HepG2 (cell line): ENCODE measurements around the gene CDA. TPM values are rescaled to one million over a fixed set of nuclear protein-coding genes. Genes with fewer than 3 reads are reported as not detected.

Source experiments
- GABPA ChIP-seq, 2 experiments: IDR thresholded peaks; 2 replicates each; pipeline ENCODE4 v1.6.1; 2011 to 2016; ENCODE audit warnings: low read depth in 2 of 2, low read length in 1 of 2, missing biosample characterization in 1 of 2, missing genetic modification characterization in 1 of 2
- GATAD2A ChIP-seq: IDR thresholded peaks from 2 replicates; pipeline ENCODE4 v1.6.1; 2016
- HMGA1 ChIP-seq: sonication (generic); formaldehyde crosslinking; conservative IDR thresholded peaks from 2 replicates; pipeline ENCODE4 v1.4.0; 2020; ENCODE audit warnings: missing genetic modification reagents
- NONO ChIP-seq, 2 experiments: fragments of 450-650 bp in 1 of 2; sonication (generic) in 1 of 2; formaldehyde crosslinking in 1 of 2; IDR thresholded peaks in 1 of 2; conservative IDR thresholded peaks in 1 of 2; 2 replicates each; pipeline versions ENCODE4 v1.6.1 to v1.8.0; 2017 to 2022; ENCODE audit warnings: mild to moderate bottlenecking in 1 of 2, missing genetic modification reagents in 1 of 2, moderate library complexity in 1 of 2
- RBM39 ChIP-seq: fragments of 200-400 bp; formaldehyde crosslinking; IDR thresholded peaks from one replicate; pipeline ENCODE4 v1.6.1; 2018; ENCODE audit warnings: antibody characterized with exemption, mild to moderate bottlenecking, low read depth, low read length; ENCODE audit not compliant: poor library complexity, severe bottlenecking
- REXO4 ChIP-seq: sonication (generic); formaldehyde crosslinking; IDR thresholded peaks from 2 replicates; pipeline ENCODE4 v1.8.0; 2022; ENCODE audit warnings: missing genetic modification reagents, mild to moderate bottlenecking, borderline replicate concordance
- ZNF235 ChIP-seq: sonication (generic); formaldehyde crosslinking; IDR thresholded peaks from 2 replicates; pipeline ENCODE4 v1.8.1; 2023; ENCODE audit warnings: mild to moderate bottlenecking, missing genetic modification reagents, borderline replicate concordance
- ZNF34 ChIP-seq: sonication (generic); formaldehyde crosslinking; IDR thresholded peaks from 2 replicates; pipeline ENCODE4 v1.4.0; 2020; ENCODE audit warnings: mild to moderate bottlenecking, missing genetic modification reagents, borderline replicate concordance
- ZNF605 ChIP-seq: sonication (generic); formaldehyde crosslinking; IDR thresholded peaks from 2 replicates; pipeline ENCODE4 v1.8.0; 2022; ENCODE audit warnings: mild to moderate bottlenecking, missing genetic modification reagents
- ZNF788 ChIP-seq: sonication (generic); formaldehyde crosslinking; IDR thresholded peaks from 2 replicates; pipeline ENCODE4 v1.5.0; 2020; ENCODE audit warnings: mild to moderate bottlenecking, missing genetic modification reagents, borderline replicate concordance
- polyA plus RNA-seq, 8 experiments: library from polyadenylated mRNA; depleted of rRNA in 3 of 8; stranded (reverse) in 7 of 8; unstranded in 1 of 8; fragments of >200 nt; fragmentation: Illumina TruSeq in 4 of 8; extraction: Trizol in 4 of 8; gene quantifications; 2 replicates each; pipeline versions ENCODE4 v1.2.1 to v1.2.3, GENCODE V29; 2011 to 2016; ENCODE audit warnings: low read depth in 4 of 8, missing spikeins in 1 of 8, mixed read lengths in 1 of 8; ENCODE audit not compliant: insufficient read depth in 1 of 8
- total RNA-seq, 5 experiments: library from RNA; depleted of rRNA; stranded (reverse); fragments of >200 nt; fragmentation: Illumina TruSeq; extraction: Trizol; gene quantifications; 2 replicates each; pipeline ENCODE4 v1.2.3, GENCODE V29; 2016; ENCODE audit warnings: low read depth in 1 of 5
- TF ChIP-seq, protein P1 (sequence below): sonication (generic); formaldehyde crosslinking; IDR thresholded peaks from 2 replicates; pipeline ENCODE4 v1.8.1; 2023; ENCODE audit warnings: missing genetic modification reagents, mild to moderate bottlenecking, borderline replicate concordance
- TF ChIP-seq, protein P2 (sequence below): sonication (generic); formaldehyde crosslinking; IDR thresholded peaks from 2 replicates; pipeline ENCODE4 v1.4.0; 2020; ENCODE audit warnings: missing genetic modification reagents
- TF ChIP-seq, protein P3 (sequence below): sonication (generic); formaldehyde crosslinking; IDR thresholded peaks from 2 replicates; pipeline ENCODE4 v1.4.0; 2020; ENCODE audit warnings: missing genetic modification reagents
- TF ChIP-seq, protein P4 (sequence below): IDR thresholded peaks from 2 replicates; pipeline ENCODE4 v1.6.1; 2016; ENCODE audit warnings: low read depth, borderline replicate concordance

CDA gene
- total and polyA plus RNA-seq, 2 of the 13 experiments (the other 11 are each of a cell fraction or from before 2014, with no cell fraction given), result 0.66 to 2.1 TPM

DNA sequence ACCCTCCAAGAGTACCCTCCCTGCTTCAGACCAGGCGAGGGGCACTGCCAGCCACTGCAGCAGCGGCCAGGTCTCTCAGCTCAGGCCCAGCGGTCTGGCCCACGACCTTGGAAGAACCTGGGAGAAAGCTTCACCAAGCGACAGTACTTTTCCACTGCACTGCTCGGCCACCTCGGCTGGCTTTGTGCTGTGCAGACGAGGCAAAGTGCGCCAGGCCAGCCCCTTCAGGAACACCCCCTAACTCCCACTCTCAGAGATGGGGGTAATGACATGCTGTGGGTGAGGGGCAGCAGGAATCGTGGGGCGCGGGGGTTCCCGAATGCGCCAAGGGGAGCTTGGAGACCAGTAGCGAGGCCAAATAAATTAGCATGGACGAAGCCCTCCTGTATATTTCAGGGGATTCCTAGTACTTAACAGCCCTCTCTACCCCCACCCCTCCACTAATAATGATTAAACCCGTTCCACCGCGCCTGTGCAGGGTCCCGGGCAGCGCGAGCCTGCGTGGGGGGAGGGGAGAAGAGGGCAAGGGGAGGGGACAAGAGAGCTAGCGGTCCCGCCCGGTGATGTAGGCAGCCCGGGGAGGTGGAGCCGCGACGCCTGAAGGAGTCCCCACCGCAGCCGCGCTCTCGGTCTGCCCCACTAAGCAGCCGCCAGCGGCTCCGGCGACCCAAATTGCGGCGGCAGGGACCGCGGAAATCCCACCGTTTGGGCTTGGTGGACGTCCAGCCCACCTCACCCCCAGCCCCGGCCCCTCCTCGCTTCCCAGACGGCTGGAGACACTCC lies 36.8 kb upstream of the CDA start, which contains the start of gene FAM43B (continued):
- TF ChIP-seq ZNF788 (peak; percentile 10; the same call in 1 of the 2 replicates), ZNF34 (CRISPR knock-in tag) (no peak), RBM39 (peak; percentile 35), GABPA (IDR thresholded peaks at IDR 0.05; ENCODE audit: low read depth, low read length) (no peak), GABPA (CRISPR knock-in tag; IDR thresholded peaks at IDR 0.05; ENCODE audit: low read depth) (no peak; the same call in 1 of the 2 replicates), GATAD2A (CRISPR knock-in tag) (peak; percentile 55; the same call in 1 of the 2 replicates), NONO (IDR thresholded peaks at IDR 0.05) (no peak; the same call in 1 of the 2 replicates), NONO (CRISPR knock-in tag; conservative IDR thresholded peaks at IDR 0.05) (peak; percentile 55; the same call in 1 of the 2 replicates), REXO4 (no peak), ZNF605 (CRISPR knock-in tag) (no peak), HMGA1 (CRISPR knock-in tag) (no peak), ZNF235 (CRISPR knock-in tag) (0 out of 2 replicates have a peak, but pooled peaks have one; percentile 23)
- TF ChIP-seq, protein P1, sequence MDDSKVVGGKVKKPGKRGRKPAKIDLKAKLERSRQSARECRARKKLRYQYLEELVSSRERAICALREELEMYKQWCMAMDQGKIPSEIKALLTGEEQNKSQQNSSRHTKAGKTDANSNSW (CRISPR knock-in tag), result no peak
- TF ChIP-seq, protein P2, sequence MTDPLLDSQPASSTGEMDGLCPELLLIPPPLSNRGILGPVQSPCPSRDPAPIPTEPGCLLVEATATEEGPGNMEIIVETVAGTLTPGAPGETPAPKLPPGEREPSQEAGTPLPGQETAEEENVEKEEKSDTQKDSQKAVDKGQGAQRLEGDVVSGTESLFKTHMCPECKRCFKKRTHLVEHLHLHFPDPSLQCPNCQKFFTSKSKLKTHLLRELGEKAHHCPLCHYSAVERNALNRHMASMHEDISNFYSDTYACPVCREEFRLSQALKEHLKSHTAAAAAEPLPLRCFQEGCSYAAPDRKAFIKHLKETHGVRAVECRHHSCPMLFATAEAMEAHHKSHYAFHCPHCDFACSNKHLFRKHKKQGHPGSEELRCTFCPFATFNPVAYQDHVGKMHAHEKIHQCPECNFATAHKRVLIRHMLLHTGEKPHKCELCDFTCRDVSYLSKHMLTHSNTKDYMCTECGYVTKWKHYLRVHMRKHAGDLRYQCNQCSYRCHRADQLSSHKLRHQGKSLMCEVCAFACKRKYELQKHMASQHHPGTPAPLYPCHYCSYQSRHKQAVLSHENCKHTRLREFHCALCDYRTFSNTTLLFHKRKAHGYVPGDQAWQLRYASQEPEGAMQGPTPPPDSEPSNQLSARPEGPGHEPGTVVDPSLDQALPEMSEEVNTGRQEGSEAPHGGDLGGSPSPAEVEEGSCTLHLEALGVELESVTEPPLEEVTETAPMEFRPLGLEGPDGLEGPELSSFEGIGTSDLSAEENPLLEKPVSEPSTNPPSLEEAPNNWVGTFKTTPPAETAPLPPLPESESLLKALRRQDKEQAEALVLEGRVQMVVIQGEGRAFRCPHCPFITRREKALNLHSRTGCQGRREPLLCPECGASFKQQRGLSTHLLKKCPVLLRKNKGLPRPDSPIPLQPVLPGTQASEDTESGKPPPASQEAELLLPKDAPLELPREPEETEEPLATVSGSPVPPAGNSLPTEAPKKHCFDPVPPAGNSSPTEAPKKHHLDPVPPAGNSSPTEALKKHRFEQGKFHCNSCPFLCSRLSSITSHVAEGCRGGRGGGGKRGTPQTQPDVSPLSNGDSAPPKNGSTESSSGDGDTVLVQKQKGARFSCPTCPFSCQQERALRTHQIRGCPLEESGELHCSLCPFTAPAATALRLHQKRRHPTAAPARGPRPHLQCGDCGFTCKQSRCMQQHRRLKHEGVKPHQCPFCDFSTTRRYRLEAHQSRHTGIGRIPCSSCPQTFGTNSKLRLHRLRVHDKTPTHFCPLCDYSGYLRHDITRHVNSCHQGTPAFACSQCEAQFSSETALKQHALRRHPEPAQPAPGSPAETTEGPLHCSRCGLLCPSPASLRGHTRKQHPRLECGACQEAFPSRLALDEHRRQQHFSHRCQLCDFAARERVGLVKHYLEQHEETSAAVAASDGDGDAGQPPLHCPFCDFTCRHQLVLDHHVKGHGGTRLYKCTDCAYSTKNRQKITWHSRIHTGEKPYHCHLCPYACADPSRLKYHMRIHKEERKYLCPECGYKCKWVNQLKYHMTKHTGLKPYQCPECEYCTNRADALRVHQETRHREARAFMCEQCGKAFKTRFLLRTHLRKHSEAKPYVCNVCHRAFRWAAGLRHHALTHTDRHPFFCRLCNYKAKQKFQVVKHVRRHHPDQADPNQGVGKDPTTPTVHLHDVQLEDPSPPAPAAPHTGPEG (CRISPR knock-in tag), result no peak
- TF ChIP-seq, protein P3, sequence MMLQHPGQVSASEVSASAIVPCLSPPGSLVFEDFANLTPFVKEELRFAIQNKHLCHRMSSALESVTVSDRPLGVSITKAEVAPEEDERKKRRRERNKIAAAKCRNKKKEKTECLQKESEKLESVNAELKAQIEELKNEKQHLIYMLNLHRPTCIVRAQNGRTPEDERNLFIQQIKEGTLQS (CRISPR knock-in tag), result no peak
- TF ChIP-seq, protein P4, sequence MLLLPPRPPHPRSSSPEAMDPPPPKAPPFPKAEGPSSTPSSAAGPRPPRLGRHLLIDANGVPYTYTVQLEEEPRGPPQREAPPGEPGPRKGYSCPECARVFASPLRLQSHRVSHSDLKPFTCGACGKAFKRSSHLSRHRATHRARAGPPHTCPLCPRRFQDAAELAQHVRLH, result no peak
